ENCODE data around the gene STAB2.
"Not testable (repeated sequence)": the region's sequence is repeated elsewhere in the genome, so short reads cannot be mapped to it uniquely, and the experiment has no call there.

DNA sequence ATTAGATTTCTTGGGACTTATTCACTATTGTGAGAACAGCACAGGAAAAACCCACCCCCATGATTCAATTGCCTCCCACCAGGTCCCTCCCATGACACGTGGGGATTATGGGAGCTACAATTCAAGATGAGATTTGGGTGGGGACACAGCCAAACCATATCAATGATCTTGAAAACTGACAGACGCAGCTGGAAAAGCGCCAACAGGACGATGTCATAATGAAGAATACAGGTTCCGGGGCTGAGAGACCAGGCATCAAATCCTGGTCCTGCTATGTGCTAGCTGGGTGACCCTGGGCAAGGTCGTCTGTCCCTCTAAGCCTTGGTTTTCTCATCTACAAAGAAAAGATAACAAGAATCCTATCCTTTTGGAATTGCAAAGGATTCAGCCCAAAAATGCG, 222.6 kb downstream of the STAB2 start:
- TF ChIP-seq, protein P1, sequence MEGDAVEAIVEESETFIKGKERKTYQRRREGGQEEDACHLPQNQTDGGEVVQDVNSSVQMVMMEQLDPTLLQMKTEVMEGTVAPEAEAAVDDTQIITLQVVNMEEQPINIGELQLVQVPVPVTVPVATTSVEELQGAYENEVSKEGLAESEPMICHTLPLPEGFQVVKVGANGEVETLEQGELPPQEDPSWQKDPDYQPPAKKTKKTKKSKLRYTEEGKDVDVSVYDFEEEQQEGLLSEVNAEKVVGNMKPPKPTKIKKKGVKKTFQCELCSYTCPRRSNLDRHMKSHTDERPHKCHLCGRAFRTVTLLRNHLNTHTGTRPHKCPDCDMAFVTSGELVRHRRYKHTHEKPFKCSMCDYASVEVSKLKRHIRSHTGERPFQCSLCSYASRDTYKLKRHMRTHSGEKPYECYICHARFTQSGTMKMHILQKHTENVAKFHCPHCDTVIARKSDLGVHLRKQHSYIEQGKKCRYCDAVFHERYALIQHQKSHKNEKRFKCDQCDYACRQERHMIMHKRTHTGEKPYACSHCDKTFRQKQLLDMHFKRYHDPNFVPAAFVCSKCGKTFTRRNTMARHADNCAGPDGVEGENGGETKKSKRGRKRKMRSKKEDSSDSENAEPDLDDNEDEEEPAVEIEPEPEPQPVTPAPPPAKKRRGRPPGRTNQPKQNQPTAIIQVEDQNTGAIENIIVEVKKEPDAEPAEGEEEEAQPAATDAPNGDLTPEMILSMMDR (IDR thresholded peaks at IDR 0.05) = not testable (repeated sequence)
- not testable (repeated sequence) for TF ChIP-seq POLR2A, EP300 (IDR thresholded peaks at IDR 0.05)
- TF ChIP-seq POLR2AphosphoS5 (IDR thresholded peaks at IDR 0.05) = peak in 1 of 4 donors; percentile 24

All from sigmoid colon (tissue), 4 donors.